ENCODE data around the gene KLRD1. TPM values are rescaled to one million over a fixed set of nuclear protein-coding genes. Genes with fewer than 3 reads are reported as not detected.
"Not testable (repeated sequence)": the region's sequence is repeated elsewhere in the genome, so short reads cannot be mapped to it uniquely, and the experiment has no call there.

Gene KLRD1
- total RNA-seq, 6 donors from 2014 or later: 4.7 to 10.9 (median 6.6) TPM

GRCh38 chr12:10368206-10369171 lies 60.8 kb downstream of the KLRD1 start:
- ATAC-seq (ENCODE audit: low FRiP score in 2 of 2): no peak
- no peak overlapping the region for H3K4me3 ChIP-seq
- WGBS, 2 donors: 88 to 92% methylated on average over 10 of the region's 10 CpGs

DNA sequence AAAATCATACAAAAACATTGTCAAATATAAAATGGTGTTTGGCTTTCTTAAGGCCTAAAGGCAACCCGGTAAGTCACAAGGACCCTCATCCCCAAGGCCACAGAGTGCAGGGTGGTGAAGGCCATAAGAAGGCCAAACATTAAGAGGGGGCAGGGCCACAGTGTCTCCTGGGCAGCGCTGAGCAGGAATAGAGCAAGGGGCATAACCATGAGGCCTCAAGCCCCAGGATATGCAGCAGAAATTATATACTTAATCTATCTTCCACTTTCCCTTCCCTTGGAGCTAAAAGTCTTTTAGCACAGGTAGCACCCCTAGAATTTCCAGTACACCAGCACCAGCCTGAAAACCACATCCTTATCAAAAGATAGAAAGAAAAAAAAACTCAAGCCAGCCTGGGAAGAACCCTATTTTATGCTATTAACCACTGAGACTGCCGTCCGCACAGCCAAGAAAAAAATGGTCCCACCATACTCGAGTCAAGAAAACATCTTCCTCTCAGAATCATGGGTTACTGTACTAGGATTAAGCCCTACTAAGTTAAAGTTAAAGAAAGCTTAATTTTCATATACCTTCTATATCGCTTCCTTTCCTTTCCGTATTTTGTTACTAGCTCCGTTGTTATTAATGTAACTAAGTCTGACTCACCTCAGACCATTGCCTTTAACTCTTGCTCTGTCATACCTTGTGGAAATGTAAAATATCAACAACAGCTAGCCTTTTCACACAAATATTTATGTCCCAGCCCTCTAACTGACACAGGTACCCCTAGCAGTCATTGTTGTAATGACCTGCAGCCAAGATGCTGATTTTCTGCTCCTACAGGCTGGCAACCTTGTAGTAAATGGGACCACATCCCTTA lies 62.1 kb downstream of the KLRD1 start:
- DNase-seq (no peak), ATAC-seq (ENCODE audit: low FRiP score in 2 of 2) (no peak)
- peaks cover 18 to 31% (median 25%) of the 10 kb centered on the region in 4 donors for H3K4me1 ChIP-seq
- WGBS, 2 donors: 87 to 90% methylated on average over 8 of the region's 8 CpGs
- H3K9me3 ChIP-seq: no peaks in the 10 kb centered on the region
- H3K27ac ChIP-seq: peak overlapping the region in 1 of 4 donors; percentile 25
- no peak for TF ChIP-seq EP300 (IDR thresholded peaks at IDR 0.05)
- no peak for TF ChIP-seq POLR2AphosphoS5 (IDR thresholded peaks at IDR 0.05)
- TF ChIP-seq, protein P1, sequence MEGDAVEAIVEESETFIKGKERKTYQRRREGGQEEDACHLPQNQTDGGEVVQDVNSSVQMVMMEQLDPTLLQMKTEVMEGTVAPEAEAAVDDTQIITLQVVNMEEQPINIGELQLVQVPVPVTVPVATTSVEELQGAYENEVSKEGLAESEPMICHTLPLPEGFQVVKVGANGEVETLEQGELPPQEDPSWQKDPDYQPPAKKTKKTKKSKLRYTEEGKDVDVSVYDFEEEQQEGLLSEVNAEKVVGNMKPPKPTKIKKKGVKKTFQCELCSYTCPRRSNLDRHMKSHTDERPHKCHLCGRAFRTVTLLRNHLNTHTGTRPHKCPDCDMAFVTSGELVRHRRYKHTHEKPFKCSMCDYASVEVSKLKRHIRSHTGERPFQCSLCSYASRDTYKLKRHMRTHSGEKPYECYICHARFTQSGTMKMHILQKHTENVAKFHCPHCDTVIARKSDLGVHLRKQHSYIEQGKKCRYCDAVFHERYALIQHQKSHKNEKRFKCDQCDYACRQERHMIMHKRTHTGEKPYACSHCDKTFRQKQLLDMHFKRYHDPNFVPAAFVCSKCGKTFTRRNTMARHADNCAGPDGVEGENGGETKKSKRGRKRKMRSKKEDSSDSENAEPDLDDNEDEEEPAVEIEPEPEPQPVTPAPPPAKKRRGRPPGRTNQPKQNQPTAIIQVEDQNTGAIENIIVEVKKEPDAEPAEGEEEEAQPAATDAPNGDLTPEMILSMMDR (IDR thresholded peaks at IDR 0.05): no peak
- no peak for TF ChIP-seq POLR2A (IDR thresholded peaks at IDR 0.05)
- H3K36me3 ChIP-seq: no peaks in the 10 kb centered on the region
- no peak overlapping the region for H3K4me3 ChIP-seq
- no peaks in the 10 kb centered on the region for H3K27me3 ChIP-seq

More at GRCh38 chr12:10368206-10369171, 60.8 kb downstream of the KLRD1 start:
- H3K27me3 ChIP-seq: no peaks in the 10 kb centered on the region
- no peaks in the 10 kb centered on the region for H3K36me3 ChIP-seq
- peaks cover 18 to 39% (median 25%) of the 10 kb centered on the region in 4 donors for H3K4me1 ChIP-seq
- DNase-seq: peak in 1 of 2 donors; percentile 67
- TF ChIP-seq, protein P1 (IDR thresholded peaks at IDR 0.05): no peak
- no peak for TF ChIP-seq POLR2AphosphoS5 (IDR thresholded peaks at IDR 0.05)
- no peak for TF ChIP-seq POLR2A (IDR thresholded peaks at IDR 0.05)
- no peak for TF ChIP-seq EP300 (IDR thresholded peaks at IDR 0.05)
- no peaks in the 10 kb centered on the region for H3K9me3 ChIP-seq
- H3K27ac ChIP-seq: peak overlapping the region in 2 of 4 donors; percentile 13 to 42

DNA sequence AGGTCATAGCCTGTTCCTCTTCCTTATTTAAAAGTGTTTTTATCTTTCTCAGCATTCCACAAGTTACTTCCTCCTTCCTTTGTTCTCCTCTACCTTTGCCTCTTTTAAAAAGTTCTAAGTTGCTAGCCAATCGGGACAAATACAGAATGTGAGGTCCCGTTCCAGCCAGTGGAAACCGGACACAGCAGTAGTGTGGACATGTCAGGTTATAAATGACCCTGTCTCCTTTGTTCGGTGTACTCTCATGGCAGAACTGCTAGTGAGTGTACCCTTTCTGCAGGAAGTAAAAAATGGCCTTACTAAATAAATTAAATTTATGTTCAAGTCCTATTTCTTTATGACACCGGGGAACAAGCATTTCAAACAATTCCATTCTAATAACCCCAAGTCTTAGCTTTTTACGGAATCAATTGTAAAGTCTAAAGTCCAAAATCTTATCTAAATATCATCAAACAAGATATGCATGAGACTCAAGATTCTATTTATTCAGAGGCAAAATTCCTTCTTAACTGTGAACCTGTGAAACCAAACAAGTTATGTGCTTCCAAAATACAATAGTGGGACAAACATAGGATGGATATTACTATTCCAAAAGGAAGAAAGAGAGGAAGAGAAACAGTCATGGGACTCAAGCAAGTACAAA lies 64.3 kb downstream of the KLRD1 start:
- H3K9me3 ChIP-seq; ATAC-seq (ENCODE audit: low FRiP score in 2 of 2); H3K27me3 ChIP-seq; H3K36me3 ChIP-seq; DNase-seq; H3K4me3 ChIP-seq: not testable (repeated sequence)
- H3K4me1 ChIP-seq: peaks cover 4 to 18% (median 12%) of the 10 kb centered on the region in 4 donors
- H3K27ac ChIP-seq: peak overlapping the region in 1 of 4 donors; percentile 54
- WGBS, 2 donors: 45 to 48% methylated on average over 6 of the region's 6 CpGs

DNA sequence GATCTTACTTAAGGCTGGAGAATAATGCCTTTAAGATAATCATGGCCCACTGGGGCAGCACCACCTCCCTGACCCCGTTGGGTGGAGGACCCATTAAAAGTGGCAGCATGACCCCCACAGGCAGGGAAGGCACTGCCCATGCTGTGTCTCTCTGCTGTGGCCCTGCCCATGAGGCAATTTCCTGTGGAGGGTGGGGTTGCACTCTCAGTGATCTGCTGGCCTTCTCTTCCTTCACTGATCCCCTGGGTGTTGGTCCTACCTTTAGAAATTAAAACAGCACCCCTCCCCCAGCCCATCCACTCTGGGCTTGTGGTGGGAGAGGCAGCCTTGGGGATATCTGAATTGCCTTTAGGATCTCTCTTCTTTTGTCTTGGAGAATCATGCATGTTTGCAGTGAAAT lies 64.9 kb downstream of the KLRD1 start:
- Histone ChIP-seq H3K4me1 (peaks cover 3 to 18% (median 10%) of the 10 kb centered on the region in 4 donors), H3K4me3 (no peak overlapping the region), H3K9me3 (no peaks in the 10 kb centered on the region), H3K27ac (peak overlapping the region in 1 of 4 donors; percentile 54), H3K27me3 (no peaks in the 10 kb centered on the region), H3K36me3 (no peaks in the 10 kb centered on the region)
- TF ChIP-seq POLR2A (IDR thresholded peaks at IDR 0.05): no peak
- no peak for TF ChIP-seq POLR2AphosphoS5 (IDR thresholded peaks at IDR 0.05)
- TF ChIP-seq, protein P1 (IDR thresholded peaks at IDR 0.05): no peak
- TF ChIP-seq EP300 (IDR thresholded peaks at IDR 0.05): no peak
- peak in 1 of 2 donors; percentile 72 for ATAC-seq (ENCODE audit: low FRiP score in 2 of 2)
- peak in 1 of 2 donors; percentile 53 for DNase-seq
- WGBS, 2 donors: 28 to 31% methylated on average over 1 of the region's 1 CpG
